K562 (cell line): ENCODE measurements around the gene PHF12. TPM values are rescaled to one million over a fixed set of nuclear protein-coding genes. Genes with fewer than 3 reads are reported as not detected.

ENCODE experiments used
- ADNP ChIP-seq: fragments of 200-800 bp; sonication (Bioruptor generic); IDR thresholded peaks from 2 replicates; pipeline ENCODE4 v1.6.1; 2016; ENCODE audit warnings: missing genetic modification characterization, missing compliant biosample characterization
- CHD1 ChIP-seq: fragments of 200-600 bp; sonication (generic); IDR thresholded peaks from one replicate; pipeline ENCODE4 v1.6.1; 2012; ENCODE audit warnings: mild to moderate bottlenecking, moderate library complexity, low read length, inconsistent platforms
- SNRNP70 ChIP-seq: fragments of 200-400 bp; formaldehyde crosslinking; optimal IDR thresholded peaks from 2 replicates; pipeline ENCODE3; 2017; ENCODE audit warnings: low read depth, low read length
- SRF ChIP-seq, 2 experiments: fragments of 250-450, 450-650 bp in 1 of 2; sonication (Bioruptor Pico) in 1 of 2; sonication (generic) in 1 of 2; formaldehyde crosslinking; IDR thresholded peaks; 2 replicates each; pipeline versions ENCODE4 v1.5.0 to v1.5.1; 2020 to 2022; ENCODE audit warnings: mild to moderate bottlenecking in 1 of 2, missing genetic modification reagents in 1 of 2
- SRSF7 ChIP-seq: fragments of 200-400 bp; formaldehyde crosslinking; optimal IDR thresholded peaks from 2 replicates; pipeline ENCODE3; 2017; ENCODE audit warnings: mild to moderate bottlenecking, low read depth, low read length
- XRCC4 ChIP-seq: IDR thresholded peaks from one replicate; pipeline ENCODE4 v1.6.1; 2011; ENCODE audit not compliant: insufficient read depth, insufficient read length; ENCODE audit errors: extremely low read depth
- ZNF239 ChIP-seq: fragments of 250-450 bp; sonication (Bioruptor Pico); IDR thresholded peaks from 2 replicates; pipeline ENCODE4 v1.4.0; 2020; ENCODE audit warnings: mild to moderate bottlenecking
- ZNF780A ChIP-seq: fragments of 250-450 bp; sonication (Bioruptor Pico); IDR thresholded peaks from 2 replicates; pipeline ENCODE4 v1.5.0; 2021; ENCODE audit warnings: mild to moderate bottlenecking
- polyA plus RNA-seq, 8 experiments: library from polyadenylated mRNA; depleted of rRNA in 4 of 8; stranded (reverse) in 5 of 8; unstranded in 3 of 8; fragments of >200 nt; fragmentation: Nextera tagmentation in 2 of 8; fragmentation: Illumina TruSeq in 1 of 8; extraction: Ambion mirVana in 2 of 8; extraction: Trizol in 1 of 8; gene quantifications; 2 replicates each; pipeline versions ENCODE4 v1.2.1 to v1.2.3, GENCODE V29; 2011 to 2014; ENCODE audit warnings: inconsistent platforms in 1 of 8, missing spikeins in 1 of 8
- total RNA-seq, 7 experiments: library from RNA; depleted of rRNA in 6 of 7; stranded (reverse); fragments of >200 nt in 6 of 7; fragmentation: Illumina TruSeq in 2 of 7; extraction: Trizol in 2 of 7; gene quantifications; 2 replicates each; pipeline versions ENCODE4 v1.2.1 to v1.2.3, GENCODE V29; 2011 to 2021; ENCODE audit warnings: low replicate concordance in 1 of 7
- TF ChIP-seq, protein P1 (sequence below), 2 experiments: fragments of 200-800 bp in 1 of 2; sonication (Bioruptor generic) in 1 of 2; sonication (generic) in 1 of 2; formaldehyde crosslinking in 1 of 2; IDR thresholded peaks in 1 of 2; conservative IDR thresholded peaks in 1 of 2; 2 replicates each; pipeline versions ENCODE4 v1.5.0 to v1.6.1; 2016 to 2020; ENCODE audit warnings: missing compliant biosample characterization in 1 of 2, missing genetic modification characterization in 1 of 2, missing genetic modification reagents in 1 of 2
- TF ChIP-seq, protein P2 (sequence below): sonication (generic); formaldehyde crosslinking; IDR thresholded peaks from 2 replicates; pipeline ENCODE4 v1.4.0; 2020; ENCODE audit warnings: mild to moderate bottlenecking, missing genetic modification reagents
- TF ChIP-seq, protein P3 (sequence below): fragments of 150-350 bp; conservative IDR thresholded peaks from 2 replicates; pipeline ENCODE4 v1.6.1; 2014; ENCODE audit warnings: low read length
- TF ChIP-seq, protein P4 (sequence below): fragments of 450-650 bp; IDR thresholded peaks from 2 replicates; pipeline ENCODE4 v1.6.1; 2018; ENCODE audit not compliant: partially characterized antibody
- TF ChIP-seq, protein P5 (sequence below): fragments of 250-450 bp; sonication (Bioruptor Pico); IDR thresholded peaks from 2 replicates; pipeline ENCODE4 v1.5.0; 2020; ENCODE audit warnings: mild to moderate bottlenecking

The PHF12 gene
- total and polyA plus RNA-seq, 9 of the 15 experiments (the other 6 are each of a cell fraction or from before 2014, with no cell fraction given): 0.82 to 31.3 (median 13.5) TPM

DNA sequence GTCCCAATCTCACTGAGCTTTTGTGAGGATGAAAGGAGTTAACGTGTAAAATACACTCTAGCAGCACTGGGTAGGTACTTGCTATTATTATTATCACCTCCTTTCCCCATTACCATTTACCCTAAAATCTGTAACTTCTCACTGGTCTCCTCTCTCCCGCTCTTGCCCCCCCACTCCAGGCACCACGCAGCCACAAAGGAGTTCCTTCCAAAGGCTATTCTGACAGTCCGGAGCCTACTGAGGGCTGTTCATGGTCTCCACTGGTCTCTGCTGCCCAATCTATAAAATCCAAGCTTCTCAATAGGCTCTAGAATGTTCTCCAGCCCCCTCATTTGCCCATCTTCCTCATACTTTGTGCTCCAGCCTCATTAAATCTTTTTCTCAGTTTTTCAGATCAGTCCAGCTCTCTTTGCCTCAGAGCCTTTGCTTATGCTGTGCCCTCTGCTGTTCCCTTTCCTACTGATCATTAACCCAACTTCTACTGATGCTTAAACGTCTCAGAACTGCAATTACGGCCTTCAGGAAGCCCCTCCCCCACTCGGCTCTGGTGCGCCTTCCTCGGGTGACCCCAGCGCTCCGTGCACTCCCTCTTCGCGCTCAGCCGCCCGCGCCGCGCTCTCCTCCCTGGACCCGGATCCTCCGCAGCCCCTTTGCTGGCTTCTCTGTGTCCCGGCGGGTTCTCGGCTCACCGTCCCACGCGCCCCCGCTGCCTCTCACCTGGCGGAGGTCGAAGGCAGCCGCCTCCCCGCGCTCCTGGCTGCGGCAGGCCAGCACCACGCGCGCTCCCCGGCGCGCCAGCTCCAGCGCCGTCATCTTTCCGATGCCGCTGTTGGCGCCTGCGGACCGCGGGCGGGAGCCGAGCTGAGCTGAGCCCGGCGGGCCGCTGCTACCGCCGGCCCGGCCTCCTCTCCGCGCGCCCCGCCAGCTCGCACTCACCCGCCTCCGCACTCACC lies 49.2 kb downstream of the PHF12 start (continued):
- TF ChIP-seq, protein P1, sequence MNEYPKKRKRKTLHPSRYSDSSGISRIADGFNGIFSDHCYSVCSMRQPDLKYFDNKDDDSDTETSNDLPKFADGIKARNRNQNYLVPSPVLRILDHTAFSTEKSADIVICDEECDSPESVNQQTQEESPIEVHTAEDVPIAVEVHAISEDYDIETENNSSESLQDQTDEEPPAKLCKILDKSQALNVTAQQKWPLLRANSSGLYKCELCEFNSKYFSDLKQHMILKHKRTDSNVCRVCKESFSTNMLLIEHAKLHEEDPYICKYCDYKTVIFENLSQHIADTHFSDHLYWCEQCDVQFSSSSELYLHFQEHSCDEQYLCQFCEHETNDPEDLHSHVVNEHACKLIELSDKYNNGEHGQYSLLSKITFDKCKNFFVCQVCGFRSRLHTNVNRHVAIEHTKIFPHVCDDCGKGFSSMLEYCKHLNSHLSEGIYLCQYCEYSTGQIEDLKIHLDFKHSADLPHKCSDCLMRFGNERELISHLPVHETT (CRISPR knock-in tag; conservative IDR thresholded peaks at IDR 0.05 in 1 of 2, IDR thresholded peaks at IDR 0.05 in 1 of 2): no peak
- peak in 1 of 2 experiments; percentile 76; a peak in 1 of 4 replicates for TF ChIP-seq SRF (CRISPR knock-in tag; IDR thresholded peaks at IDR 0.05)
- no peak for TF ChIP-seq XRCC4
- TF ChIP-seq ADNP (tag): no peak
- TF ChIP-seq, protein P2, sequence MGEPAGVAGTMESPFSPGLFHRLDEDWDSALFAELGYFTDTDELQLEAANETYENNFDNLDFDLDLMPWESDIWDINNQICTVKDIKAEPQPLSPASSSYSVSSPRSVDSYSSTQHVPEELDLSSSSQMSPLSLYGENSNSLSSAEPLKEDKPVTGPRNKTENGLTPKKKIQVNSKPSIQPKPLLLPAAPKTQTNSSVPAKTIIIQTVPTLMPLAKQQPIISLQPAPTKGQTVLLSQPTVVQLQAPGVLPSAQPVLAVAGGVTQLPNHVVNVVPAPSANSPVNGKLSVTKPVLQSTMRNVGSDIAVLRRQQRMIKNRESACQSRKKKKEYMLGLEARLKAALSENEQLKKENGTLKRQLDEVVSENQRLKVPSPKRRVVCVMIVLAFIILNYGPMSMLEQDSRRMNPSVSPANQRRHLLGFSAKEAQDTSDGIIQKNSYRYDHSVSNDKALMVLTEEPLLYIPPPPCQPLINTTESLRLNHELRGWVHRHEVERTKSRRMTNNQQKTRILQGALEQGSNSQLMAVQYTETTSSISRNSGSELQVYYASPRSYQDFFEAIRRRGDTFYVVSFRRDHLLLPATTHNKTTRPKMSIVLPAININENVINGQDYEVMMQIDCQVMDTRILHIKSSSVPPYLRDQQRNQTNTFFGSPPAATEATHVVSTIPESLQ (CRISPR knock-in tag): 0 out of 2 replicates have a peak, but pooled peaks have one; percentile 10
- no peak; the same call in 1 of the 2 replicates for TF ChIP-seq ZNF780A (CRISPR knock-in tag)
- TF ChIP-seq, protein P3, sequence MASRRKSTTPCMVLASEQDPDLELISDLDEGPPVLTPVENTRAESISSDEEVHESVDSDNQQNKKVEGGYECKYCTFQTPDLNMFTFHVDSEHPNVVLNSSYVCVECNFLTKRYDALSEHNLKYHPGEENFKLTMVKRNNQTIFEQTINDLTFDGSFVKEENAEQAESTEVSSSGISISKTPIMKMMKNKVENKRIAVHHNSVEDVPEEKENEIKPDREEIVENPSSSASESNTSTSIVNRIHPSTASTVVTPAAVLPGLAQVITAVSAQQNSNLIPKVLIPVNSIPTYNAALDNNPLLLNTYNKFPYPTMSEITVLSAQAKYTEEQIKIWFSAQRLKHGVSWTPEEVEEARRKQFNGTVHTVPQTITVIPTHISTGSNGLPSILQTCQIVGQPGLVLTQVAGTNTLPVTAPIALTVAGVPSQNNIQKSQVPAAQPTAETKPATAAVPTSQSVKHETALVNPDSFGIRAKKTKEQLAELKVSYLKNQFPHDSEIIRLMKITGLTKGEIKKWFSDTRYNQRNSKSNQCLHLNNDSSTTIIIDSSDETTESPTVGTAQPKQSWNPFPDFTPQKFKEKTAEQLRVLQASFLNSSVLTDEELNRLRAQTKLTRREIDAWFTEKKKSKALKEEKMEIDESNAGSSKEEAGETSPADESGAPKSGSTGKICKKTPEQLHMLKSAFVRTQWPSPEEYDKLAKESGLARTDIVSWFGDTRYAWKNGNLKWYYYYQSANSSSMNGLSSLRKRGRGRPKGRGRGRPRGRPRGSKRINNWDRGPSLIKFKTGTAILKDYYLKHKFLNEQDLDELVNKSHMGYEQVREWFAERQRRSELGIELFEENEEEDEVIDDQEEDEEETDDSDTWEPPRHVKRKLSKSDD: no peak
- no peak for TF ChIP-seq SNRNP70
- no peak for TF ChIP-seq ZNF239 (CRISPR knock-in tag)
- TF ChIP-seq, protein P4, sequence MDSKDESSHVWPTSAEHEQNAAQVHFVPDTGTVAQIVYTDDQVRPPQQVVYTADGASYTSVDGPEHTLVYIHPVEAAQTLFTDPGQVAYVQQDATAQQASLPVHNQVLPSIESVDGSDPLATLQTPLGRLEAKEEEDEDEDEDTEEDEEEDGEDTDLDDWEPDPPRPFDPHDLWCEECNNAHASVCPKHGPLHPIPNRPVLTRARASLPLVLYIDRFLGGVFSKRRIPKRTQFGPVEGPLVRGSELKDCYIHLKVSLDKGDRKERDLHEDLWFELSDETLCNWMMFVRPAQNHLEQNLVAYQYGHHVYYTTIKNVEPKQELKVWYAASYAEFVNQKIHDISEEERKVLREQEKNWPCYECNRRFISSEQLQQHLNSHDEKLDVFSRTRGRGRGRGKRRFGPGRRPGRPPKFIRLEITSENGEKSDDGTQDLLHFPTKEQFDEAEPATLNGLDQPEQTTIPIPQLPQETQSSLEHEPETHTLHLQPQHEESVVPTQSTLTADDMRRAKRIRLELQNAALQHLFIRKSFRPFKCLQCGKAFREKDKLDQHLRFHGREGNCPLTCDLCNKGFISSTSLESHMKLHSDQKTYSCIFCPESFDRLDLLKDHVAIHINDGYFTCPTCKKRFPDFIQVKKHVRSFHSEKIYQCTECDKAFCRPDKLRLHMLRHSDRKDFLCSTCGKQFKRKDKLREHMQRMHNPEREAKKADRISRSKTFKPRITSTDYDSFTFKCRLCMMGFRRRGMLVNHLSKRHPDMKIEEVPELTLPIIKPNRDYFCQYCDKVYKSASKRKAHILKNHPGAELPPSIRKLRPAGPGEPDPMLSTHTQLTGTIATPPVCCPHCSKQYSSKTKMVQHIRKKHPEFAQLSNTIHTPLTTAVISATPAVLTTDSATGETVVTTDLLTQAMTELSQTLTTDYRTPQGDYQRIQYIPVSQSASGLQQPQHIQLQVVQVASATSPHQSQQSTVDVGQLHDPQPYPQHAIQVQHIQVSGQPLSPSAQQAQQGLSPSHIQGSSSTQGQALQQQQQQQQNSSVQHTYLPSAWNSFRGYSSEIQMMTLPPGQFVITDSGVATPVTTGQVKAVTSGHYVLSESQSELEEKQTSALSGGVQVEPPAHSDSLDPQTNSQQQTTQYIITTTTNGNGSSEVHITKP: no peak
- TF ChIP-seq, protein P5, sequence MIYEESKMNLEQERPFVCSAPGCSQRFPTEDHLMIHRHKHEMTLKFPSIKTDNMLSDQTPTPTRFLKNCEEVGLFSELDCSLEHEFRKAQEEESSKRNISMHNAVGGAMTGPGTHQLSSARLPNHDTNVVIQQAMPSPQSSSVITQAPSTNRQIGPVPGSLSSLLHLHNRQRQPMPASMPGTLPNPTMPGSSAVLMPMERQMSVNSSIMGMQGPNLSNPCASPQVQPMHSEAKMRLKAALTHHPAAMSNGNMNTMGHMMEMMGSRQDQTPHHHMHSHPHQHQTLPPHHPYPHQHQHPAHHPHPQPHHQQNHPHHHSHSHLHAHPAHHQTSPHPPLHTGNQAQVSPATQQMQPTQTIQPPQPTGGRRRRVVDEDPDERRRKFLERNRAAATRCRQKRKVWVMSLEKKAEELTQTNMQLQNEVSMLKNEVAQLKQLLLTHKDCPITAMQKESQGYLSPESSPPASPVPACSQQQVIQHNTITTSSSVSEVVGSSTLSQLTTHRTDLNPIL (CRISPR knock-in tag): no peak
- peak; percentile 71 for TF ChIP-seq CHD1
- no peak for TF ChIP-seq SRSF7
